Measurements from ENCODE around the gene H2BK1.

DNA sequence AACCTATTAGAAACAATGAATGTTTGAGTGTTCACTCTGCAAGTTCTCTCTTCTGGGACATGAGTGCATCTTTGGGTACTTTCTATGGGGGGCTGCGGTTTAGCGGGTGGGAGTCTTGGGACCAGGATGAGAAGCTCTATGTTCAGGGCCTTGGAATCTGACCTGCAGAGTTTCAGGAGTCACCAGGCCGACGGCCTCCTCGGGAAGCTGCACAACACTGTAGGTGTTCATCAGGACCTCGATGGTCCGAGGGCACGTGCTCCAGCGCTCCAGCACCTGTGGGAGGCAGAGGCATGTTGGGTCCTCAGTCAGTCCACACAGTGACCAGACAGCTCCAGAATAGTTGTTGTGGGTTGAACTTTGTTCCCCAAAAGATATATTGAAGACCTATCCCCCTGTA, 33.9 kb downstream of the H2BK1 start:
- no peak for TF ChIP-seq EZH2 (IDR thresholded peaks at IDR 0.05; ENCODE audit: insufficient read depth, poor library complexity, severe bottlenecking)
- TF ChIP-seq EZH2phosphoT487 (IDR thresholded peaks at IDR 0.05; ENCODE audit: insufficient read depth, low read depth): no peak
